ENCODE results near the gene FYN.

DNA sequence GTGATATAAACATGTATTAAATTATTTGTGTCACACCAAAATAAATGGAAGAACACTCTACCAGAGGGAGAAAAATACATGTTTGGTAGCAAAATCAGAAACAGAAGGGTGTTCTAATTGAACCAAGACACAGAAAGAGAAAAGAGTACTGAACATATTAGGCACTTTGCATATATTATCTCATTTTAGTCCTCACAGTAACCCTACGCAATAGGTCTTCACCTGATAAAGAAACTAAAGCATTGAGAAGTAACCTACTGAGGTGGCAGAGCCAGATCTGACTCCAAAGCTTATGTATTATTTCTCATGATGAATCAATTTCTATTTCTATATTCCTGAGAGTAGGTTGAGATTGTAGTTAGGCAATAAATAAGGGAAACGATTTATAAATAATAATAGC lies 77.7 kb downstream of the FYN start:
- TF ChIP-seq, protein P1, sequence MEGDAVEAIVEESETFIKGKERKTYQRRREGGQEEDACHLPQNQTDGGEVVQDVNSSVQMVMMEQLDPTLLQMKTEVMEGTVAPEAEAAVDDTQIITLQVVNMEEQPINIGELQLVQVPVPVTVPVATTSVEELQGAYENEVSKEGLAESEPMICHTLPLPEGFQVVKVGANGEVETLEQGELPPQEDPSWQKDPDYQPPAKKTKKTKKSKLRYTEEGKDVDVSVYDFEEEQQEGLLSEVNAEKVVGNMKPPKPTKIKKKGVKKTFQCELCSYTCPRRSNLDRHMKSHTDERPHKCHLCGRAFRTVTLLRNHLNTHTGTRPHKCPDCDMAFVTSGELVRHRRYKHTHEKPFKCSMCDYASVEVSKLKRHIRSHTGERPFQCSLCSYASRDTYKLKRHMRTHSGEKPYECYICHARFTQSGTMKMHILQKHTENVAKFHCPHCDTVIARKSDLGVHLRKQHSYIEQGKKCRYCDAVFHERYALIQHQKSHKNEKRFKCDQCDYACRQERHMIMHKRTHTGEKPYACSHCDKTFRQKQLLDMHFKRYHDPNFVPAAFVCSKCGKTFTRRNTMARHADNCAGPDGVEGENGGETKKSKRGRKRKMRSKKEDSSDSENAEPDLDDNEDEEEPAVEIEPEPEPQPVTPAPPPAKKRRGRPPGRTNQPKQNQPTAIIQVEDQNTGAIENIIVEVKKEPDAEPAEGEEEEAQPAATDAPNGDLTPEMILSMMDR (IDR thresholded peaks at IDR 0.05) = no peak
- no peak for TF ChIP-seq POLR2A (IDR thresholded peaks at IDR 0.05)
